BLaER1 (cell line): ENCODE measurements around the gene KAT8.

ENCODE experiments used
- H3K27ac ChIP-seq: shearing (Covaris generic); formaldehyde crosslinking; 2 replicates; pipeline ENCODE4 v1.8.1; 2022
- H3K27me3 ChIP-seq: shearing (Covaris generic); formaldehyde crosslinking; 2 replicates; pipeline ENCODE4 v1.8.1; 2022
- H3K36me3 ChIP-seq: shearing (Covaris generic); formaldehyde crosslinking; 2 replicates; pipeline ENCODE4 v1.8.1; 2022
- H3K4me1 ChIP-seq: shearing (Covaris generic); formaldehyde crosslinking; 2 replicates; pipeline ENCODE4 v1.8.1; 2022
- H3K4me2 ChIP-seq: shearing (Covaris generic); formaldehyde crosslinking; 2 replicates; pipeline ENCODE4 v1.8.1; 2022
- H3K4me3 ChIP-seq: shearing (Covaris generic); formaldehyde crosslinking; 2 replicates; pipeline ENCODE4 v1.8.1; 2022
- H3K9ac ChIP-seq: shearing (Covaris generic); formaldehyde crosslinking; 2 replicates; pipeline ENCODE4 v1.8.1; 2022
- H3K9me3 ChIP-seq: shearing (Covaris generic); formaldehyde crosslinking; 2 replicates; pipeline ENCODE4 v1.8.1; 2022
- H4K20me1 ChIP-seq: shearing (Covaris generic); formaldehyde crosslinking; 2 replicates; pipeline ENCODE4 v1.8.1; 2022
- Cebpa-rat ChIP-seq: shearing (Covaris generic); IDR thresholded peaks from 2 replicates; pipeline ENCODE4 v1.8.1; 2022

KAT8 gene

GRCh38 chr16:31113121-31114120, 4.0 kb upstream of the KAT8 start:
- H3K4me2 ChIP-seq = peak overlapping the region; percentile 70
- TF ChIP-seq Cebpa-rat = no peak
- H3K27ac ChIP-seq = peak overlapping the region; percentile 77
- no peaks in the 10 kb centered on the region for H3K9me3 ChIP-seq
- H3K27me3 ChIP-seq = no peaks in the 10 kb centered on the region
- H3K4me3 ChIP-seq = 0 out of 2 replicates have a peak overlapping the region, but pooled peaks have one; percentile 36
- H3K4me1 ChIP-seq = peaks cover 58% of the 10 kb centered on the region
- H3K36me3 ChIP-seq = peaks cover 43% of the 10 kb centered on the region
- H4K20me1 ChIP-seq = peaks cover 6% of the 10 kb centered on the region
- H3K9ac ChIP-seq = peak overlapping the region; percentile 51

GRCh38 chr16:31114468-31114867, 3.0 kb upstream of the KAT8 start:
- H3K4me1 ChIP-seq = peaks cover 56% of the 10 kb centered on the region
- no peak for TF ChIP-seq Cebpa-rat
- H3K4me2 ChIP-seq = 0 out of 2 replicates have a peak overlapping the region, but pooled peaks have one; percentile 70
- peaks cover 48% of the 10 kb centered on the region for H3K36me3 ChIP-seq
- no peak overlapping the region for H3K9ac ChIP-seq
- peaks cover 16% of the 10 kb centered on the region for H4K20me1 ChIP-seq
- no peak overlapping the region for H3K4me3 ChIP-seq
- no peaks in the 10 kb centered on the region for H3K9me3 ChIP-seq
- no peak overlapping the region for H3K27ac ChIP-seq
- H3K27me3 ChIP-seq = no peaks in the 10 kb centered on the region

- Histone ChIP-seq H3K4me2 (peak overlapping the region; percentile 99), H3K4me1 (peaks cover 34% of the 10 kb centered on the region), H3K27me3 (no peaks in the 10 kb centered on the region), H3K27ac (peak overlapping the region; percentile 67), H4K20me1 (peaks cover 20% of the 10 kb centered on the region), H3K9ac (peak overlapping the region; percentile 81), H3K4me3 (peak overlapping the region; percentile 75), H3K9me3 (no peaks in the 10 kb centered on the region), H3K36me3 (peaks cover 50% of the 10 kb centered on the region)
- no peak for TF ChIP-seq Cebpa-rat
Observed at GRCh38 chr16:31118223-31119155, 1.0 kb downstream of the KAT8 start.

- peaks cover 21% of the 10 kb centered on the region for H3K4me1 ChIP-seq
- H3K27ac ChIP-seq = no peak overlapping the region
- no peaks in the 10 kb centered on the region for H3K27me3 ChIP-seq
- H3K4me3 ChIP-seq = no peak overlapping the region
- H4K20me1 ChIP-seq = peaks cover 20% of the 10 kb centered on the region
- no peaks in the 10 kb centered on the region for H3K9me3 ChIP-seq
- peaks cover 66% of the 10 kb centered on the region for H3K36me3 ChIP-seq
- no peak overlapping the region for H3K9ac ChIP-seq
- no peak overlapping the region for H3K4me2 ChIP-seq
- no peak for TF ChIP-seq Cebpa-rat
Observed at GRCh38 chr16:31120129-31120528, 2.7 kb downstream of the KAT8 start.

GRCh38 chr16:31125844-31126243, 8.4 kb downstream of the KAT8 start:
- peak overlapping the region; percentile 10; the same call in 1 of the 2 replicates for H3K27ac ChIP-seq
- no peaks in the 10 kb centered on the region for H4K20me1 ChIP-seq
- no peak for TF ChIP-seq Cebpa-rat
- peaks cover 85% of the 10 kb centered on the region for H3K36me3 ChIP-seq
- H3K4me2 ChIP-seq = no peak overlapping the region
- peaks cover 37% of the 10 kb centered on the region for H3K4me1 ChIP-seq
- H3K9me3 ChIP-seq = no peaks in the 10 kb centered on the region
- H3K27me3 ChIP-seq = no peaks in the 10 kb centered on the region
- H3K9ac ChIP-seq = peak overlapping the region; percentile 13; the same call in 1 of the 2 replicates
- no peak overlapping the region for H3K4me3 ChIP-seq

GRCh38 chr16:31127182-31127581, 9.7 kb downstream of the KAT8 start:
- TF ChIP-seq Cebpa-rat = no peak
- no peaks in the 10 kb centered on the region for H4K20me1 ChIP-seq
- H3K36me3 ChIP-seq = peaks cover 85% of the 10 kb centered on the region
- peaks cover 37% of the 10 kb centered on the region for H3K4me1 ChIP-seq
- H3K27ac ChIP-seq = peak overlapping the region; percentile 94
- H3K9me3 ChIP-seq = no peaks in the 10 kb centered on the region
- peak overlapping the region; percentile 64 for H3K4me2 ChIP-seq
- H3K27me3 ChIP-seq = no peaks in the 10 kb centered on the region
- peak overlapping the region; percentile 71 for H3K9ac ChIP-seq
- H3K4me3 ChIP-seq = no peak overlapping the region

- Histone ChIP-seq H3K9ac (peak overlapping the region; percentile 71), H4K20me1 (no peaks in the 10 kb centered on the region), H3K4me2 (peak overlapping the region; percentile 64), H3K4me3 (no peak overlapping the region), H3K36me3 (peaks cover 80% of the 10 kb centered on the region), H3K27me3 (no peaks in the 10 kb centered on the region), H3K27ac (peak overlapping the region; percentile 94), H3K9me3 (no peaks in the 10 kb centered on the region), H3K4me1 (peaks cover 45% of the 10 kb centered on the region)
- no peak for TF ChIP-seq Cebpa-rat
Observed at GRCh38 chr16:31128711-31129567, 11.5 kb downstream of the KAT8 start.

GRCh38 chr16:31129568-31130335, 12.3 kb downstream of the KAT8 start:
- H3K27me3 ChIP-seq = no peaks in the 10 kb centered on the region
- peaks cover 72% of the 10 kb centered on the region for H3K36me3 ChIP-seq
- peak overlapping the region; percentile 94 for H3K27ac ChIP-seq
- no peaks in the 10 kb centered on the region for H4K20me1 ChIP-seq
- no peak for TF ChIP-seq Cebpa-rat
- H3K9me3 ChIP-seq = no peaks in the 10 kb centered on the region
- H3K4me2 ChIP-seq = peak overlapping the region; percentile 64
- no peak overlapping the region for H3K4me3 ChIP-seq
- peaks cover 53% of the 10 kb centered on the region for H3K4me1 ChIP-seq
- H3K9ac ChIP-seq = peak overlapping the region; percentile 71
